Nephron (organoid): ENCODE data around the gene SP9.
"Not testable (repeated sequence)": the region's sequence is repeated elsewhere in the genome, so short reads cannot be mapped to it uniquely, and the experiment has no call there.

ENCODE experiments used
- H3K27ac Mint-ChIP-seq, 3 experiments: 2 replicates each; pipeline ENCODE4 v1.8.0; 2020; ENCODE audit warnings: mixed read lengths in 3 of 3, mild to moderate bottlenecking in 2 of 3, moderate library complexity in 1 of 3
- H3K27me3 Mint-ChIP-seq: 2 replicates; pipeline ENCODE4 v1.8.0; 2021; ENCODE audit warnings: low read depth, mild to moderate bottlenecking, moderate library complexity, mixed read lengths
- H3K36me3 Mint-ChIP-seq: 2 replicates; pipeline ENCODE4 v1.8.0; 2020; ENCODE audit warnings: low read depth, mixed read lengths
- H3K4me1 Mint-ChIP-seq: 2 replicates; pipeline ENCODE4 v1.8.0; 2020; ENCODE audit warnings: mixed read lengths
- H3K4me3 Mint-ChIP-seq, 3 experiments: 2 replicates each; pipeline ENCODE4 v1.8.0; 2020; ENCODE audit warnings: mild to moderate bottlenecking in 3 of 3, mixed read lengths in 3 of 3, moderate library complexity in 2 of 3
- H3K9me3 Mint-ChIP-seq: 2 replicates; pipeline ENCODE4 v1.8.0; 2020; ENCODE audit warnings: mixed read lengths
- CTCF ChIP-seq, 3 experiments: fragments of 200-600 bp; sonication (generic); IDR thresholded peaks; one replicate each; pipeline ENCODE4 v1.5.0; 2021; ENCODE audit warnings: antibody characterized with exemption in 3 of 3; ENCODE audit not compliant: unreplicated experiment in 3 of 3

SP9 gene

GRCh38 chr2:174353004-174353403 lies 18.2 kb downstream of the SP9 start:
- Mint-ChIP-seq H3K27me3 (no peaks in the 10 kb centered on the region), H3K4me1 (no peaks in the 10 kb centered on the region), H3K4me3 (no peak overlapping the region), H3K27ac (no peak overlapping the region), H3K9me3 (no peaks in the 10 kb centered on the region), H3K36me3 (peaks cover 13% of the 10 kb centered on the region)
- TF ChIP-seq CTCF (IDR thresholded peaks at IDR 0.05; ENCODE audit: unreplicated experiment in 3 of 3): no peak

GRCh38 chr2:174356347-174356746 lies 21.6 kb downstream of the SP9 start:
- H3K36me3 Mint-ChIP-seq: peaks cover 23% of the 10 kb centered on the region
- H3K27me3 Mint-ChIP-seq: no peaks in the 10 kb centered on the region
- no peak overlapping the region for H3K27ac Mint-ChIP-seq
- no peaks in the 10 kb centered on the region for H3K4me1 Mint-ChIP-seq
- peaks cover 3% of the 10 kb centered on the region for H3K9me3 Mint-ChIP-seq
- no peak for TF ChIP-seq CTCF (IDR thresholded peaks at IDR 0.05; ENCODE audit: unreplicated experiment in 3 of 3)
- H3K4me3 Mint-ChIP-seq: no peak overlapping the region

- H3K4me3 Mint-ChIP-seq, H3K27ac Mint-ChIP-seq, H3K27me3 Mint-ChIP-seq, H3K4me1 Mint-ChIP-seq: not testable (repeated sequence)
- Mint-ChIP-seq H3K9me3 (peaks cover 19% of the 10 kb centered on the region), H3K36me3 (peaks cover 48% of the 10 kb centered on the region)
These were observed 24.9 kb downstream of the SP9 start for GRCh38 chr2:174359663-174360062.

- H3K4me3 Mint-ChIP-seq: no peak overlapping the region
- H3K9me3 Mint-ChIP-seq: peaks cover 36% of the 10 kb centered on the region
- H3K27me3 Mint-ChIP-seq: no peaks in the 10 kb centered on the region
- no peak for TF ChIP-seq CTCF (IDR thresholded peaks at IDR 0.05; ENCODE audit: unreplicated experiment in 3 of 3)
- no peaks in the 10 kb centered on the region for H3K4me1 Mint-ChIP-seq
- H3K27ac Mint-ChIP-seq: no peak overlapping the region
- H3K36me3 Mint-ChIP-seq: peaks cover 75% of the 10 kb centered on the region
These were observed 28.2 kb downstream of the SP9 start for GRCh38 chr2:174362949-174363348.

- H3K4me3 Mint-ChIP-seq, H3K27ac Mint-ChIP-seq, H3K4me1 Mint-ChIP-seq, H3K27me3 Mint-ChIP-seq: not testable (repeated sequence)
- peaks cover 38% of the 10 kb centered on the region for H3K9me3 Mint-ChIP-seq
- peaks cover 82% of the 10 kb centered on the region for H3K36me3 Mint-ChIP-seq
These were observed 28.9 kb downstream of the SP9 start for GRCh38 chr2:174363492-174364225.

GRCh38 chr2:174364628-174365027 lies 29.9 kb downstream of the SP9 start:
- Mint-ChIP-seq H3K36me3 (peaks cover 83% of the 10 kb centered on the region), H3K4me1 (no peaks in the 10 kb centered on the region), H3K4me3 (no peak overlapping the region), H3K27me3 (no peaks in the 10 kb centered on the region), H3K9me3 (peaks cover 38% of the 10 kb centered on the region), H3K27ac (no peak overlapping the region)
- TF ChIP-seq CTCF (IDR thresholded peaks at IDR 0.05; ENCODE audit: unreplicated experiment in 3 of 3): no peak

GRCh38 chr2:174365571-174365970 lies 30.8 kb downstream of the SP9 start:
- Mint-ChIP-seq H3K4me1 (no peaks in the 10 kb centered on the region), H3K27ac (no peak overlapping the region), H3K27me3 (no peaks in the 10 kb centered on the region), H3K9me3 (peaks cover 38% of the 10 kb centered on the region), H3K36me3 (peaks cover 85% of the 10 kb centered on the region), H3K4me3 (no peak overlapping the region)
- TF ChIP-seq CTCF (IDR thresholded peaks at IDR 0.05; ENCODE audit: unreplicated experiment in 3 of 3): no peak
